DOHH2 (cell line): ENCODE results near the gene EXOC3.

Source experiments
- EZH2phosphoT487 ChIP-seq: fragments of 200-600 bp; sonication (generic); IDR thresholded peaks from 2 replicates; pipeline ENCODE4 v1.6.1; 2017; ENCODE audit warnings: borderline replicate concordance, mild to moderate bottlenecking, antibody characterized with exemption, low read length, moderate library complexity, mixed read lengths
- TF ChIP-seq, protein P1 (sequence below): fragments of 200-600 bp; sonication (generic); IDR thresholded peaks from one replicate; pipeline ENCODE4 v1.5.1; 2014; ENCODE audit warnings: antibody characterized with exemption, mild to moderate bottlenecking, low read depth, low read length; ENCODE audit not compliant: poor library complexity, severe bottlenecking

DNA sequence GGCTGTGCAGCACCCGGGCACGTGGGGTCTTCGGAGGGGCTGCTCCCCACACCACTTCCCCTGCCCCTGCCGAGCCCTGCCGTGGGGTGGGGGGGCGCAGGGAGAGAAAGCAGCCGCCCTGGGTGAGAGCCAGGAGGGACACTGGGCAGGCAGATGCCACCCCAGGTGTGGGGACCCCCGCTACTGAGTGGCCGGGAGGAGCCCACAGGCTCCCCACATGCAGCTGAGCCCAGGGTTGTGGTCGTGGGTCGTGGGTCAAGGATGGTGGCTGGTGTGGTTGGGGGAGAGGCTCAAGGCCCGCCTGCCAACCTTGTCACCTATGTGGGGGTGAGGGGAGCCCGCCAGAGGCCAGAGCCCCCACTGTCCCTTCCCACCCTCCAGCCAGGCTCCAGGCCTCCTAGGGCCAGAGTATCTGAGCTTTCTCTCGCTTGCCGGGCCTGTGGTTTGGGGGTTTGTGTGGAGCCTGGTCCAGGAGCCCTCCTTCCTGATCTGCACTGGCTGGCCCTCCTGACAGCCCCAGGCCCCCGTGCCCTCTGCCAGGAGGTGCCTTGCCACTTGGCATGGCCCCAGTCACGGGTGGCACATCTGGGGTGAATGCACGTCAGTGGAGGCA lies 35.5 kb downstream of the EXOC3 start:
- TF ChIP-seq, protein P1, sequence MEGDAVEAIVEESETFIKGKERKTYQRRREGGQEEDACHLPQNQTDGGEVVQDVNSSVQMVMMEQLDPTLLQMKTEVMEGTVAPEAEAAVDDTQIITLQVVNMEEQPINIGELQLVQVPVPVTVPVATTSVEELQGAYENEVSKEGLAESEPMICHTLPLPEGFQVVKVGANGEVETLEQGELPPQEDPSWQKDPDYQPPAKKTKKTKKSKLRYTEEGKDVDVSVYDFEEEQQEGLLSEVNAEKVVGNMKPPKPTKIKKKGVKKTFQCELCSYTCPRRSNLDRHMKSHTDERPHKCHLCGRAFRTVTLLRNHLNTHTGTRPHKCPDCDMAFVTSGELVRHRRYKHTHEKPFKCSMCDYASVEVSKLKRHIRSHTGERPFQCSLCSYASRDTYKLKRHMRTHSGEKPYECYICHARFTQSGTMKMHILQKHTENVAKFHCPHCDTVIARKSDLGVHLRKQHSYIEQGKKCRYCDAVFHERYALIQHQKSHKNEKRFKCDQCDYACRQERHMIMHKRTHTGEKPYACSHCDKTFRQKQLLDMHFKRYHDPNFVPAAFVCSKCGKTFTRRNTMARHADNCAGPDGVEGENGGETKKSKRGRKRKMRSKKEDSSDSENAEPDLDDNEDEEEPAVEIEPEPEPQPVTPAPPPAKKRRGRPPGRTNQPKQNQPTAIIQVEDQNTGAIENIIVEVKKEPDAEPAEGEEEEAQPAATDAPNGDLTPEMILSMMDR: no peak
- no peak for TF ChIP-seq EZH2phosphoT487
